HG02870 (cell line): ENCODE data around the gene BCL11B.

ENCODE experiments used
- ATAC-seq: cut with Tn5 transposase; IDR thresholded peaks from one replicate; pipeline ENCODE4 v1.9.1; 2021; ENCODE audit warnings: mild to moderate bottlenecking, moderate library complexity; ENCODE audit not compliant: unreplicated experiment

The BCL11B gene

DNA sequence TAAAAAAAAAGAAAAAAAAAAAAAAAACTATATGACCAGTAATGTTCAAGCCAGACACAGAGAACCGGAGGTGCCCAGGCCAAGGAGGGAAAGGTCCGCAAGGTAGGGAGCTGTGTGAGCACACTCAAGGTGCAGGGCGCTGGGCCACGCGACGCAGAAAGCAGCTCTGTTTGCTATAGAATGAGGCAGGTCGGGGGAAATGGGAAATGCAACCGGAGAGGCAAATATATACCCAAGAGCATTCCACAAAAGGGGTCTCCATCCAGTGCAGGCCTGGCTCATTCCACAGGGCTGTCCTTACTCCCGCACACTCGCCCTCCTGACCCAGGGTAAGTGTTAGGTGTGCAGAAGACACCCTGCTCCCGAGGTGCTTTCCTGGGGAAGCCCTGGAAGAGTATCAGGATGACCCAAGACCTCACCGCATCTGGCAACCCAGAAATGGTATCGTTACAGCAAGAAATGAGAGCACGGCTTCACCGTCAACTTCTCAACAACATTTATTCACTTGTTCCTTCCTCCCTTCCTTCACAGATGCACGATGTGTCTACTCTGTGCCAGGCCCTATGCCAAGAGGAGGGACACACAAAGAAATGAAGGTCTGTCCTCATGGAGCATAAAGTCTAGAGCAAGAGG is 86.4 kb downstream of the BCL11B start:
- no peak for ATAC-seq

DNA sequence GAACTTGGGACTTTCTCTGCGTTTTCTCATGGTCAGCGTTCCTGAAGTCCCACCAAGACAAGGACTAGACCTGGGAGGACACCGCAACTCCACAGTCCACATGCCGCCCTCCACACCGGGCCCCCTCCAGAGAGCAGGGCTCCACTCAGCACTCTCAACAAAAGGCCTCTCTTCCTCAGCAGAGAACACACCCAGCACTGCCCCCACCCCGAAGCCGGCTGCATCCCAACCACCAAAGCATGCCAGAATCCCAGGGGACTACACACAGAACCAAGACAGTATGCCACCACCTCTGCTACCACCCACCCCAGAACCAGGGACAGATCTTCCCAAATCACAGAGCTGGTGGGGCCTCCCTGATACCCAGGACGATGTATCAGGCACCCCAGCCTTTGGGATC is 88.3 kb downstream of the BCL11B start:
- ATAC-seq: no peak

DNA sequence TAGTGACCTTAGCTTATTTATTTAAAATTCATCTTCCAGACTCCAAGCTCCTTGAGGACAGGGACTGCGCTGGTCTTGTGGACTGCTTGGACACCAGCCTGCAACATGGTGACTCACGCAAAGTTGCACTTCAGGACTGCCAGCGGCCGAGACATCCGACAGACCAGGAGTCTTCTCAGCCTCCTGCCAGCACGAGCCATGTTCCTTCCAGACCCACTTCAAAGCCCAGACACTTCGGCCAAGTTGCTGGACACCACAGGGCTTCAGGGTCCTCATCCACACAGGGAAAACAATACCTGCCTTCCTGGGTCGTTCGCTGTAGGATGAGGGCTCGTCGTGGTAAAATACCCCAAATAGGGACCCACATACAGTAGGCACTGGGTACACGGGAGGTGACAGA is 88.7 kb downstream of the BCL11B start:
- ATAC-seq: no peak

DNA sequence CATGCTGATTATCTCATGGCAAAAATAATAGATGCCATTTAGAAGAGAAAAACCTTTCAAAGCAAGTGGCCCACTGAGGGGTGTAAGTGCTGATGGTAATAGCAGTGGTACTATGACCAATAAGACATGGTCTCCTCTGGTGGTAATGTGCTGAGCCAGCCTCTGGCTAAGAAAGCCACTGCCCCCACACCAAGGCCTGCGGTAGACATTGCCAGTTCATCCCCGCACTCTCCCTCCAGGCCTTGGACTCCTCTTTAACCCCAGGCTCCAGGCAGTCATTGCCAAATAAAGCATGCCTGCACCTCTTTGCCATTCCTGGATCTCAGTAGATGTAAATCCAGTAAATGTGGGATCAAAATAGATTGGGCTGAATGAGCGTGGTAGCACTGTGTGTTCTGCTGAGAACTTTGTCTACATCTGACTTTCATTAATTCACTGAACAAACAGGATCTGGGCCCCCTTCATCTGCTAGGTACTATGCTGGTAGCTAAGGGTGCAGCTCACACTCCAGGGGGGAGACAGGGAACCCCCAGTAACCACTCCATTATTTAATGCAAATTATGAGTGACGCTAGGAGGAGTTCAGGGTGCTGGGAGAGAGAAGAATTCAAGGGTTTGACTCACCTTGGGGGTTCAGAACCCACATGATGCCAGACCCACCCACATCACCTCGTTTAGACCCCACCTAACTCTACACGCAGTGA is 89.3 kb downstream of the BCL11B start:
- ATAC-seq: no peak

DNA sequence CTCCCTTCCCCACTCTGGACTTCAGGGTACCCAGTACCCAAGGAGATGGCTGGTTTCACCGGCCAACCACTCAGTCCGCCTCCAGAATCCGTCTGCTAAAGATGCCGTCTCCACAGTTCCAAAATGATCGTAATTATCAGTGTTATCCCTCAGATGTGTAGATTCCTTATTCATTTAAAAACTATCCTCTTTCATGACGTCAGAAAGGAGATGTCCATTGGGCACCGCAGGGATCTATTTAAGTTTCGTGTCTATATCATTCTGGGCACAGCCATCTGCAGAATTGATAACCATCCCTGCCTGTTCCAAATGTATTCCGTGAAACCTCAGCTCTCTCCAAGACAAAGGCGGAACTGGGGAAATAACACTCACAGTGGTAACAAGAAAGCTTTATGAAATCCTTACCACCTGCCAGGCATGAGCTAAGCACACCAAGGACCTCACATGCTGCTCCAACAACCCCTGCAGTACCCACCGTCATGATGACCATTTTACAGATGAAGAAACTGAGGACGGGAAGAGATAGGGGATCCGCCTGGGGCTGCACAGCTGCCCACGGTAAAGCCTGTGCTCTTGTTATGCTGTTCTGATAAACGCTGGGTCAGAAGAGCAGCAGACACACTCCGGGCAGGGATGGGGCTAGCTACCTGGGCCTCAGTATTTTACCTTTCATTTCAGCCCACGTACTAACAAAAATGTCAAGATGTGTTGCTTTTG is 90.0 kb downstream of the BCL11B start:
- no peak for ATAC-seq

DNA sequence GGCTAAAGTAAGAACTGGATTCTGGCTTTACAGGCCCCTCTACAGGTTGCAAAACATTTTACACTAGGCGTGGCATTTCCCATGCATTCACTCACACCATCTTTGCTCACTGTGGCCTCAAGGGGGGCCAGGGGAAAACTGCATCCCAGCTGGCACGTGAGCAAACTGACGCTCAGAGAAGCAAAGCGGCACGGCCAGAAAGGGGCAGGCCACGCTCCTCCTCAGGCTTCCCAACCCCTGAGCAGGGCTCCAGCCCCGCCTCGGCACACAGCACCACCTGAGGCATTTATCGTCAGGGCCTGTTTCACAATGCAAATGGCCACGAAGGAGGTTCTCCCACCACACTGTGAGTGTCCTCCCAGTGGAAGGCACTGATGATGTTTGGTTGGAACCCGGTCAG is 90.8 kb downstream of the BCL11B start:
- ATAC-seq: no peak

DNA sequence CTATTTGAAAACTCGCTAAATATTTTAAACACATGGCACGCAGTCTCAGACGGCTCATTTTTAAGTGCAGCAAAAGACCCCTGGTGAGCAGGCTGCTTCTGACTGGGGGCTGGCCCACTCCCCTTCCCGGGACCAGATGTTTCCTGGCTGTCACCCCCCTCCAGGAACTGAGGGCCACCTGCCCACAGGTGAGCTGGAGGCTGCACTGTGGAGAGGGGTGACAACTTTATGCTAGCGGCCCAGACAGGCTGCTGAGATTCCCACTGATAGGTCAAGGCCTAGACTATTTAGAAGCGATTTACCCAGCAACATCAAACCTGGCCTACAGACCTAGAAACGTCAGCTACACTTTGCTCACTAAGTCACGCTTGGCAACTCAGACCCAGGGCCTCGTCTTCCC is 92.1 kb downstream of the BCL11B start:
- ATAC-seq: no peak

DNA sequence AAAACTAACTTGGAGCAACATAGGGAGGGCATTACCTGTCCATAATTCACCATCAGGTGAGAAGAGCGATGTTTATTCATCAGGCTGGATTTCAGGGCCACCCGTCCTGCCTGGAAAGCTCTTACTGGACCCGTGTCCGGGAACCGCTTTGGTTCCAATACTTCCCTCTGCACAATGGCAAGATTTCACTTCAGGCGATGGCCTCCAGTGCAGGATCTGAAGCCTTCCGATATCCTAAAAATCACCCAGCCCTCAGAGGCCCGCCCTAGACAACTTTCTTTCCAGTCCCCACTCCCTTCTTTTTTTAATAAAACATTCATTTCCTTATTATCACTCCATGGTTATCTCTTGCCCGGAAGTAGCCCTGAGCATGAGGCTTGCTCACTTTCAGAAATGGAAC is 92.5 kb downstream of the BCL11B start:
- ATAC-seq: no peak

DNA sequence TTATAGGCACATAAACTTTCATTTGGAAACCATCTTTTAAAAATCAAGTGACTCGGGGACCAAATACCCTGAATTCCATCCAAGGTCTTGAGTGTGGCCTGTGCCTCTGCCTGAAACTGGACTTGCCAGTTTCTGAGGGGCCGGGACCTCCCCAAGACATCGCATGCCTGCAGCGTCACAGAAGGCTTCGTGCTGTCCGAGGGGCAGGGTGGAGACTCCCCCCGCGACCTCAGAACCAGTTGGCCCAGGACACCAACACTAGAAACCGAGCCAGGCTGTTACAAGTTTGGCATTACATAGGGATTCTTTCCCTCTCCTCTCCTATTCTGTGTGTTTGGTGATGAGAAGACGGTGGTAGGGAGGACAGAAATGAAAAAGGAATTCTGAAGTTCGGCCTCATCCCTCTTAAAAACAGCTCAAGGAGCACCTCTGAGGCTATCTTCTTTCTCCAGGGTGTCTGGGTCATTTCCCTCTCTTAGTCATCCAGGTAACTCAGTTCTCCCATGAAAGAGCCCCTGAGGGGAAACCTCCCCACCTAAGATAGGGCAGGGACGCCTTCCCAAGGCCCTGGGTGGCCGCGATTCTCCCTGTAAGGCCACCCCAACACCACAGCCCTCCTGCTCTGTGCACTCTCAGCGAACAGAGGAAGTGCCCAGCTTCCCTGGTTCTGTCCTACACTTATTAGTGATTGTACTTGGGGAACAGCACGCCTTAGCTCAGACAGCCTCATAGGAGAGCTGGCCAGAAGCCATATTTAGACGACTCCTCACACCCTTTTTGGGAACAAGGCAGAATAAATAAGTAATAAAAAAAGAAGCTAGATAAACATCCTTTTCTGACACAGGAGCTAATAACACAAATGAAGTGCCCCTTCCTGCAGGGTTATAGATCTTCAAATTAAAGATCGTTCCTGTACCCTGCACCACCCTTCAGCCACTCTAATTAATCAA is 93.8 kb downstream of the BCL11B start:
- ATAC-seq: no peak

DNA sequence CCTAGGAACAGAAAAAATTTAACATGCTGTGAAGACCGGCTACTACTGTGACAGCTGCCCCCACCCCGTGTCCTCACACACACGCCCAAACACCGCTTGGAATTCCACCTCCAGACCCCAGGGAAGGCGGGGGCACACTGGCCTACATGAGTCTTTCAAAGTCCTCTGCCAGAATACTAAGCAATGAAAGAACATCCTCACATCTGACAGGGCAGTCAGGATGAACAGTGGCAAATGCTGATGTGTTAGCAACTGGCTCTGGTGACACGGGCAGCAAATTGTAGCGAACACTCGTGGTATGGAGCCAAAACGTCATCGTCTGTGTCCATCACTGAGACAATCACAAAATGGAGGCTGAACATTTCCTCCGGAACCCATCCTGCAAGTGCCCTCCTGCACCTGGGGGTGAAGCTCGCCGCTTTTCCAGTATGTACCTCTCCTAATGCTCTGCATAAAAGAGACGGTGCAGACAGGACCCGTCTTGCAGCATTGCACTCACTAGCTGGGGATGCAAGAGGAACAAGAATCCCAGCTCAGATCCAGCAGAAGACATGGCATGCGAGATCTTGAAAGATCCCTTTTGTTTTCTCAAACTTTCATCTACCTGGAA is 94.8 kb downstream of the BCL11B start:
- ATAC-seq: no peak

DNA sequence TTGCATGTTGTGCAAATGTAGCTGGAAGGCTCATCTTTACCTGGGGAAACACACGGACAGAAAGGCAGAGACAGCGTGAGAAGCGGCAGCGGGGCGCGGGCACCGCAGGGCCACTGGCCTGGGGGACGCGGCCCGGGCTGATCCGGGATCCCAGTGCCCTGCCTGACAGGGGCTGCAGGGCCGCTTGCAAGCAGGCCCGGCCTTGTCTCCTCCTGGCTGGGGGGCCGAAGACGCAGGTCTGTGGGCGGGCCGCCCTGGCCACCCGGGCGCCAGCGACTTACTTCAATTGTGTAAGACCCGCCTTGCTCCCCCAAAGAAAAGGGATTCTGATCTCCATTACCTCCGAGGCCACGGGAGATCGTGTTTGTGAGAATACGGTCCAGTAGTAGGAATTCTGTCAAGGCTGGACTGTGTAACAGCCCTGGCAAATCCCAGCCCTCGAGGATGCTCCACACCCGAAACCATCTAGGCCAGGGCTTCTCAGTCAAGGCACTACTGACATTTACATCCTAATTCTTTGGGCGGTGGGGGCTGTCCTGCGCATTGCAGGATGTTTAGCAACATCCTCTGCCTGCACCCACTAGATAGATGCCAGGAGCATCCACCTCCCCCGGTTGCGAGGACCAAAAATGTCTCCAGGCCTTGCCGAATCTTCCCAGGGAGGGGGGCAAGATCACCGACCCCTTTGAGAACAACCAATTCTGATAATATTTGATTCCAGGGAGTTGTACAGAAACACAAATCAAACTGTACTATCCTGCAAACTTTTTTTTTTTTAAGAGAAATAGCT is 95.6 kb downstream of the BCL11B start:
- no peak for ATAC-seq

DNA sequence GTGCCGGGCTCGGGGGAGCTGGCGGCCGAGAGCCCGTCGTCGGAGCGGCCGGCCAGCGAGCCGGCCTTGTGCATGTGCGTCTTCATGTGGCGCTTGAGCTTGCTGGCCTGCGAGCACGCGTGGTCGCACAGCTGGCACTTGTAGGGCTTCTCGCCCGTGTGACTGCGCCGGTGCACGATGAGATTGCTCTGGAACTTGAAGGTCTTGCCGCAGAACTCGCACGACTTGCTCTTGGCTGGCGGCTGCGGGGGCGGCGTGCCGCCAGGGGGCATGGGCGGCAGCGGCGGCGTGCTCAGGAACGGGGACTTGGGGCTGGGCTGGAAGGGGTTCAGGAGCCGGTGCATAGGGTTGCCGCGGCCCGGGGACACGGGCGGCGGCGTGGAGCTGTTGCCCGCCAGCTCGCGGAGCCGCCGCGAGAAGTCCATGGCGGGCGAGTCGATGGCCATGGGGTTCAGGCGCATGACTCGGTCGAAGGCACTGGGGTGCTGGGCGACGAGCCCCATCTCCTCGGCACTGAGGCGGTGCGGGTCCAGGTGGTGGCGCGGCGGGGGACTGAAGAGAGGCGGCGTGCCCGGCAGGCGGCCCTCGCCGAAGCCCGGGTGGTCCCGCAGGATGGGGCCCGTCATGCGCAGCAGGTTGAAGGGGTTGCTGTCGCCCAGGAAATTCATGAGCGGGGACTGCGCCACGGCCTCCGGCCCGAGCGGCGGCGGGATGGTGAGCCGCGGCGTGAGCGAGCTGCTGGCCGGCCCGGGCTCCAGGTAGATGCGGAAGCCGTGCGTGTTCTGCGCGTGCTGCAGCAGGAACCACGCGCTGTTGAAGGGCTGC is 96.5 kb downstream of the BCL11B start:
- no peak for ATAC-seq

DNA sequence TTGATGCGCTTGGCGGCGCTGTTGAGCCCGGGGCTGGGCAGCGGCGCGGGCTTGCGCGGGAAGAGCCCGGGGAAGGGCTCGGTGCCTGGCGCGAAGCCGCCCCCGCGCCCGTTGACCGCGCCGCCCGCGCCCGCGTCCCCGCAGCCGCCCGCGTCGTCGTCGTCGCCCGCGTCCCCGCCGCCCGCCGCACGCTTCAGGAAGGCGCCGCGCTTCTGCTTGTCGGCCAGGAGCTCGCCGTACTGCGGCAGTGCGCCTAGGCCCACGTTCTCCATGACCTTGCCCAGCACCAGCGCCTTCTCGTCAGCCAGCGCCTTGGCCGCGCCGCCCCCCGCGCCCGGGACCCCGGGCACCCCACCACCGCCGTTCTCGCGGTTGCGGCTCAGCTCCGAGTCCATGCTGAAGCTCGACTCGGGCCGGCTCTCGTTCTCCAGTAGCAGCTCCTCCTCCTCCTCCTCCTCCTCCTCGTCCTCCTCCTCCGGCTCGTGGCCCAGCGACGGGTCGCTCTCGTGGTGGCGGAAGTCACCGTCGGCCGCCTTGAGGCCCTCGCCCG is 97.2 kb downstream of the BCL11B start:
- ATAC-seq: no peak

DNA sequence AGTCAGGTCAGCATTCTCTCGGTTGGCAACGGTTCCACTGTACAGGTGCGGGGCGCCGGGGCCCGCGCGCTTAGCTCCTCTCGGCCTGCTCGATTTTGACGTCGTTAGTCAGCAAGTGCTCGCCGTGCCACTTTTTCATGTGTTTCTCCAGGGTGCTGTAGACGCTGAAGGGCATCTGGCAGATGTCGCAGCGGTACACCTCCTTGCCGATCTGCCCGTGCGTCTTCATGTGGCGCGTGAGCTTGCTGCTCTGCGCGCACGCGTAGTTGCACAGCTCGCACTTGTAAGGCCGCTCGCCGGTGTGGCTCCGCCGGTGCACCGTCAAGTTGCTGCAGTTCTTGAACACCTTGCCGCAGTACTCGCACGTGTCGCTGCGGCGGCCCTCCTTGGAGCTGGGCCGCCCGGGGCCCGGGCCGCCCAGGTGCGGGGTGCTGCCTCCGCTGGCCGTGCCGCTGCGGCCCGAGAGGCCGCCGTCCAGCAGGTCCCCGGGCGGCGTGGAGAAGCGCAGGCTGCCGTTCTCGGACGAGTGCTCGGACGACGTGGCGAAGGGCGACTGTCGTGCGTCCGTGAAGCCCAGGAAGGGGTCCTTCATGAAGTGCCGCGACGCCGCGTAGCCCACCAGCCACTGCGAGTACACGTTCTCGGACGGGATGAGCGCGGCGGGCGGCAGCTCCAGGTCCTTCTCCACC is 97.8 kb downstream of the BCL11B start:
- no peak for ATAC-seq

DNA sequence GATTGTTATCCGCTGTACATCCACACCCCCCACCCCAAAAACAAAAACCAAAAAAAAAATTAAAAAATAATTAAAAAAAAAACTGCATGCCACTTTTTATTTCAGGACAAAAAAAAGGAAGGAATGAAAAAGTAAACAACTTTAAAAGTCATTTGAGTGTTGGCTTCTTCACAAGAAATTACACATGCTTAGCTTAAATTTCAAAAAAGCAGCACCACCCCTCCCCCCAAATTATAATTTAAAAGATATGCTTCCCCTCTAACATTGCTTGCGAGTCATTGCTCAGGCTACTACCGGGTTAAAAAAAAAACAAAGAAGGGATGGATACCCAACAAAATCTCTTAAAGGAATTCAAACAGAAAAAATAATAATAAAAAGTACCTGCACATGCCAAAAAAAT is 98.5 kb downstream of the BCL11B start:
- ATAC-seq: no peak

DNA sequence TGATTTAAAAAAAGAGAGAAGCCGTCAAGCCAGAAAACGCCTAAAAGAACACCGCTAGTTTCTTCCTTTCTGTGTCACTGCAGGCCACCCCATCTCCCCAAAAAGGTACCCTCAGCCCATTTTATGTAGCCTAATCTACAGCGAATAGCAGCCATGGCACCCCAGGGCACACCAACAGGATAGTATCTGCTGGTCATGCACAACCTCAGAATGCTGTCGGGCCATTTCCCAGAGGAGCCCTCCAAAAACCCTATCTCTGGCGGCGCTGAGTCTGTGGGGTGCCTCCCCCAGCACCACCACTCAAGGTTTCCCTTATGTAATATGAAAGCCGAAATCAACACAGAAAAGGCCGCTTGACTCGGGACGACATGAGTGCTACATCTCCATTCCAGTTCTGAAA is 98.9 kb downstream of the BCL11B start:
- no peak for ATAC-seq

DNA sequence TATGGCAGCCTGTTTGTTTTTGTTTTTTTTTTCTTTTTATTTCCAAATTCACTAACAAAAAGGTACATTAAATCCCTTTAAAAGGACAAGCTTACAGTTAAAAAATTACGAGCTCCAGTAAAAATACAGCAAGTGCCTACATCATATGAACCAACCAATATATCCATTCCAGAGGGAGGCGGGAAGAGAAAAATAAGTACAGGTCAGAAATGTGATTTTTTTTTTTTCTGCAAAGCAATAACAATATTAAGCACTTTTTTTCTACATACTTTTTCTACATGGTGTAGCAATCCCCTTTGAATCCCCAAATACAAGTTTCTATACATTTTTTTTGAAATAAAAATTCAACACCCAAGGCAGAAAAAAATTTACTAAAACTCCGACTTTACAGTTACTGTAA is 100.6 kb downstream of the BCL11B start:
- no peak for ATAC-seq

DNA sequence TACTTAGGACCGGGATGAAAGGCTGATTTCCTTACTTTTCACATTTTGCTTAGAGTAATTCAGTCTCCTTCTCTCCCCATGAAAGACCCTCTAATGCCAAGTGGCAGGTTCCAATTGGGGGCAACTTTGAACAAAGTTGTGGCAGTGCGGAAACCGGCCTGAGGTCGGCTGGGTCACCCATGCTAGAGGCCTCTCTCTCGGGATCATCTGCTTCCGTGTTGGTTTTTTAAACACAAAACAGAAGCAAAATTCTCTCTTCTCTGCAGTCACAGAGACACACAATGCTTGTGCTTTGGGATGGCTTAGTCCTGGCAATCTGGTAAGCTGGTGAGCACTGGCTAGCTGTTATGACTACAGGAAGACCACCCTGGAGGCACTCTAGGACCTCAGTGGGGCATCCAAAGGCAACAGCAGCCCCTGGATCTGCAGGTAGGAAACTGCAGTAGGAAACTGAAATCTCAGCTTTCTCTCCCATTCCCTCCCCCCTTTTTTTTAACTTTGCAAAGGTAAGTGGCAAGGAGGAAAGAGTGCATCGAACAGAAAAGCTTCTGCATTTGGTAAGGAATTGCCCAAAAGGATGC is 102.1 kb downstream of the BCL11B start:
- no peak for ATAC-seq
